ENCODE results near the gene ZNF691. TPM values are rescaled to one million over a fixed set of nuclear protein-coding genes. Genes with fewer than 3 reads are reported as not detected.
"Not testable (repeated sequence)": the region's sequence is repeated elsewhere in the genome, so short reads cannot be mapped to it uniquely, and the experiment has no call there.

Gene ZNF691
- total RNA-seq, 2 donors from 2014 or later: 10.1 to 14.0 TPM

DNA sequence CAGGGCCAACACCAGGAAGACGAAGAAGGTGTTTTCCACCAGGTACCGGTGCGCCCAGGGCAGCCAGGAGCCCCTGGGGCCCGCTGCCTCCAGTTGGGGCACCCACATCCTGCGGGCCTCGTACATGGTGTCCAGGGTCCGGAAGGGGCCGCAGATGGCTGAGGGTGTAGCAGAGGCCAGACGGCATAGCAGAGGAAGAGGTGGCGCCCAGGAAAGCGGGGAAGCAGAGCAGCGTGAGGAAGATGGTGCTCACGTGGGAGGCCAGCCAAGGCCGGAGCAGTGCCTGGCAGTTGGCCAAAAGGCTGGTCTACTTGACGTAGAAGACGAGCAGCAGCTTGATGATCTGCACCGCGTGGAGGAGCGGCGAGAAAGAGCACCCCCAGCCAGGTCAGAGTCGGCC is 40.4 kb downstream of the ZNF691 start:
- Mint-ChIP-seq H3K27ac (no peak overlapping the region), H3K9me3 (no peaks in the 10 kb centered on the region), H3K27me3 (peaks cover 9 to 15% of the 10 kb centered on the region in 2 donors), H3K4me1 (ENCODE audit: low read depth in 2 of 2) (no peaks in the 10 kb centered on the region), H3K36me3 (no peaks in the 10 kb centered on the region), H3K4me3 (no peak overlapping the region)
- DNase-seq (ENCODE audit: low spot score): no peak
- peak in 1 of 2 donors; percentile 36 for ATAC-seq

DNA sequence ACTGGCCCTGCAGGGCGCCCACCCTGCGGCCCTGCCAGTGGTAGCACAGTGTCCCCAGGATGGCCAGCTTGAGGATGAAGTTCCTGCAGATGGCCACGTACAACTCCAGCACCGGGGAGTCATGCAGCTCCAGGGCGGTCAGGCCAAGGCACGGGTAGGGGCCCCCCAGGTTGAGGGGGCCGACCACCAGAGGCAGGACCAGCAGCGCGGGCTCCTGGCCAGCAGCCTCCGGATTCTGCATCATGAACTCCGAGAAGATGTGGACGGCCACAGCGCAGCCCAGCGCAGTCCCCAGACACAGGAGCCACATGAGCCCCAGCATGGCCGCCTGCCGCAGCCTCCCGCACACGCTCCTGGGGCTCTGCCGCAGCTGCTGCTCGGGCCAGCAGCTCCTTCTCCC is 41.0 kb downstream of the ZNF691 start:
- Mint-ChIP-seq H3K27ac (no peak overlapping the region), H3K36me3 (no peaks in the 10 kb centered on the region)
- ATAC-seq: peak in 1 of 2 donors; percentile 24

DNA sequence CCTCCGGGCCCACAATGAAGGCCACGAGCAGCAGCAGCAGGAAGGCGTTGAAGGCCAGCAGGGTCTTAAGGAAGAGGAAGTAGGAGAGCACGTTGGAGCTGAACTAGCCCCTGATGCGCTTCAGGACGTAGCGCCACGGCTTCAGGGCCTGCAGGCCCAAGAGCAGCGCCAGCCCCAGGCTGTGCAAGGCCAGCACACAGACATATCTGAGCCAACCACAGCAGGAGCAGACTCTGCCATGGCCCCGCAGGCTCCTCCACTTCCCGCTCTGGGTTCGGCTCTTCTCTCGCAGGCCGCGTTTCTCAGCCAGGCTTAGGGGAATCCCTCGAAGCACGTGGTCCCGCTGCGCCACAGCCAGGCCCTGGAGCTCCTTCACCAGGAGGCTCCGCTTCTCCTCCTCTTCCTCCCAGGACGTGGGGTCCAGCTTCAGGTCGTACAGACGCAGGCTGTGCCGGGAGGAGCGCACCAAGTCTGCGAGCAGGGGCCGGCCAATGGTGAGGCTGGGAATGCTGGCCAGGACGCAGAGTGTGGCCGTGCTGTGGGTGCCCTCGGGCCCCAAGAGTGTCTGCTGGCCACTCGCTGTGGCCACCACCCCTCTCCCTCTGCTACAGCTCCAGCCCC is 41.7 kb downstream of the ZNF691 start:
- Mint-ChIP-seq H3K36me3 (no peaks in the 10 kb centered on the region), H3K27me3 (peaks cover 9 to 15% of the 10 kb centered on the region in 2 donors), H3K9me3 (no peaks in the 10 kb centered on the region), H3K4me1 (ENCODE audit: low read depth in 2 of 2) (no peaks in the 10 kb centered on the region), H3K4me3 (no peak overlapping the region), H3K27ac (no peak overlapping the region)
- DNase-seq (ENCODE audit: low spot score) (no peak), ATAC-seq (peak in 1 of 2 donors; percentile 35)

More for the DNA sequence above, 41.0 kb downstream of the ZNF691 start:
- H3K27me3 Mint-ChIP-seq: peaks cover 9 to 15% of the 10 kb centered on the region in 2 donors
- H3K9me3 Mint-ChIP-seq: no peaks in the 10 kb centered on the region
- H3K4me1 Mint-ChIP-seq (ENCODE audit: low read depth in 2 of 2): no peaks in the 10 kb centered on the region
- H3K4me3 Mint-ChIP-seq: no peak overlapping the region
- no peak for DNase-seq (ENCODE audit: low spot score)

DNA sequence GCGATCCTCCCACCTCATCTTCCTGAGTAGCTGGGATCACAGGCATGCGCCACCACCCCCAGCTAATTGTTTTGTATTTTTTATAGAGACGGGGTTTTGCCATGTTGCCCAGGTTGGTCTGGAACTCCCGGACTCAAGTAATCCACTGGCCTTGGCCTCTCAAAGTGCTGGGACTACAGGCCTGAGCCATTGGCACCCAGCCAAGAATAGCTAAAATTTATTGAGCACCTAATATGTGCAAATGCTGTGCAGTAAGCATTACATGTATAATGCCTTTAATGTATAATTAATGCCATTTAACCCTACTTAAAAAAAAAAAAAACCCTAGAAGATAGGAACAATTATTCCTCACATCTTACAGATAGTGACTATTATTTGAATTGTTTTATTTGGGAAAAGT is 42.9 kb downstream of the ZNF691 start:
- no peak overlapping the region for H3K27ac Mint-ChIP-seq
- ATAC-seq: no peak

DNA sequence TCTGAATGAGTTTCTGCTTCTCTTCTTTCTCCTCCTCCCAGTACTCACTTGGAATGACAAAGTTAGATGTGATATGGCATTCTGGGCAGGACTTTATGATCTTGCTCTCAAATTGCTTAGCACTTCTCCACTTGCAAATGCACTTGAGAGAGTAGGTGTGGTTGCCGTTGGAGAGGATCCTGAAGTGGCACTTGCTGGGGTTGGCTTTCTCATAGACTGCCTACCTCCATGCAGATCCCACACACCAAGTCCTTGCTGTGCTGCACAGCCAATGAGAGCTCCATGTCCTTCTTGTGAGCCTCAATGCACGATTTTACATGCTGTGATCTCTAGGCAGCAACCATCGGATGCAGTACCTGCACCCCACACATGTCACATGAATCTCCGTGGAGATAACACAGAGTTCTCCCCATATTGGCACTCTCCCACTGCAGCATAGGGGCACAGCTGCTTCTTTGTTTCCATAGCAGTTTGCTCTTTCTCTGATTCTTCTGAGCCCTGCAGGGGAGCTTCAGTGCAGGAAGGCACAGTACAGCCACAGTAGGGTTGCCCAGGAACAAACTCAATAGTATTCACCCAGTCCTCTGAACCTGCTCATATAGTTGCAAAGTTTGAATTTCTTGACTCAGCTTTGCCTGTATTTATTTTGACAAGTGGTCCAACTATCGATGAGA is 45.2 kb downstream of the ZNF691 start:
- no peaks in the 10 kb centered on the region for H3K36me3 Mint-ChIP-seq
- no peak for DNase-seq (ENCODE audit: low spot score)
- H3K27me3 Mint-ChIP-seq: peaks cover 20 to 23% of the 10 kb centered on the region in 2 donors
- no peaks in the 10 kb centered on the region for H3K4me1 Mint-ChIP-seq (ENCODE audit: low read depth in 2 of 2)
- ATAC-seq: no peak
- H3K9me3 Mint-ChIP-seq: no peaks in the 10 kb centered on the region
- no peak overlapping the region for H3K4me3 Mint-ChIP-seq
- H3K27ac Mint-ChIP-seq: no peak overlapping the region

More for the DNA sequence above, 42.9 kb downstream of the ZNF691 start:
- no peak for DNase-seq (ENCODE audit: low spot score)
- no peaks in the 10 kb centered on the region for H3K36me3 Mint-ChIP-seq
- no peaks in the 10 kb centered on the region for H3K9me3 Mint-ChIP-seq
- H3K27me3 Mint-ChIP-seq: peaks cover 9 to 14% of the 10 kb centered on the region in 2 donors
- H3K4me3 Mint-ChIP-seq: no peak overlapping the region
- H3K4me1 Mint-ChIP-seq (ENCODE audit: low read depth in 2 of 2): no peaks in the 10 kb centered on the region

DNA sequence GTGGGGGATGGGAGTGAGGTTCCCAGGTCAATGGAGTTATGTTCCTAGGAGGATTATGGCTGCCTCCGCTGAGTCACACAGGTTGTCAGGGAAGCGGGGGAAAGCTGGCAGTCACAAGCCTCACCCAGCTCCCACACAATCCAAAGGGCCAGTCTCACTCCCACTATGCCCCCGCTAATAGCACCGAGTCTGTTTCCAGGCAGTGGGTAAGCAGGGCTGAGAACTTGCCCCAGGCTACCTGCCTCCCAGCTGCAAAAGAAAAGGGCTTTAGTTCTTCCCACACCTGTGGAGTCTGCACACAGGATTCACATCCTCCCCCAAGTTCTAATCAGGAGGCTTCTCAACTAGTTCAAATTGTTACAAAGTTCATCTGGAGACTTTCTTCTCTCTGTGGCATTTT is 53.5 kb downstream of the ZNF691 start:
- not testable (repeated sequence) for H3K9me3 Mint-ChIP-seq; H3K27ac Mint-ChIP-seq; DNase-seq (ENCODE audit: low spot score); ATAC-seq; H3K4me1 Mint-ChIP-seq (ENCODE audit: low read depth in 2 of 2); H3K4me3 Mint-ChIP-seq
- H3K27me3 Mint-ChIP-seq: peaks cover 34 to 35% of the 10 kb centered on the region in 2 donors
- H3K36me3 Mint-ChIP-seq: peaks cover 15% of the 10 kb centered on the region

Other genes starting within 250 kb of the ZNF691 start
- gene PPIH, start 188.2 kb upstream of the ZNF691 start, total RNA-seq: 100 to 1,000 TPM in 1 of 2 donors, 10 to 100 TPM in 1; 65.4 to 102 TPM
- gene YBX1, start 164.2 kb upstream of the ZNF691 start, total RNA-seq: 100 to 1,000 TPM; 459 to 670 TPM
- gene CLDN19, start 106.4 kb upstream of the ZNF691 start, total RNA-seq: not detected
- 10 to 100 TPM; 35.7 to 52.3 TPM for gene P3H1, start 79.6 kb upstream of the ZNF691 start, total RNA-seq
- 1 to 10 TPM; 8.7 to 9.5 TPM for gene C1orf50, start 79.4 kb upstream of the ZNF691 start, total RNA-seq
- 1 to 10 TPM in 1 of 2 donors, under 1 TPM in 1; 0.55 to 1.9 TPM for gene TMEM269, start 61.6 kb upstream of the ZNF691 start, total RNA-seq
- gene ERMAP, start 29.5 kb upstream of the ZNF691 start, total RNA-seq: 1 to 10 TPM; 2.5 to 4.0 TPM
- 10 to 100 TPM in 1 of 2 donors, 1 to 10 TPM in 1; 8.4 to 10.7 TPM for gene SVBP, start 29.2 kb upstream of the ZNF691 start, total RNA-seq
- 100 to 1,000 TPM; 105 to 131 TPM for gene SLC2A1, start 112.3 kb downstream of the ZNF691 start, total RNA-seq